Lower lobe of right lung (tissue), 2 donors: ENCODE results near the gene CORO7. TPM values are rescaled to one million over a fixed set of nuclear protein-coding genes. Genes with fewer than 3 reads are reported as not detected.

Experiments
- ATAC-seq, 2 donors: fragments of 200-7000 bp; cut with Tn5 transposase; one replicate each; pipeline ENCODE4 v1.9.1; 2020 to 2022; ENCODE audit warnings: mild to moderate bottlenecking in 2 of 2, moderate library complexity in 2 of 2
- DNase-seq: peaks from one replicate; pipeline ENCODE4 v3.0.0-alpha.2; 2020
- H3K27ac ChIP-seq: fragments of 200-600 bp; one replicate; pipeline ENCODE4 v1.8.0; 2022
- H3K27me3 ChIP-seq: fragments of 200-600 bp; one replicate; pipeline ENCODE4 v1.8.0; 2022; ENCODE audit warnings: low read depth
- H3K36me3 ChIP-seq: fragments of 200-600 bp; one replicate; pipeline ENCODE4 v1.8.0; 2022; ENCODE audit warnings: mild to moderate bottlenecking
- H3K4me1 ChIP-seq: fragments of 200-600 bp; one replicate; pipeline ENCODE4 v1.8.0; 2022
- H3K4me3 ChIP-seq: fragments of 200-600 bp; one replicate; pipeline ENCODE4 v1.8.0; 2022; ENCODE audit warnings: mild to moderate bottlenecking
- H3K9me3 ChIP-seq: fragments of 200-600 bp; one replicate; pipeline ENCODE4 v1.8.0; 2022
- CTCF ChIP-seq: fragments of 200-600 bp; IDR thresholded peaks from one replicate; pipeline ENCODE4 v1.8.0; 2022; ENCODE audit warnings: antibody characterized with exemption, mild to moderate bottlenecking
- intact Hi-C: fragments of 100-400 bp; cut with DNase I; formaldehyde crosslinking; loops from one replicate; pipeline ENCODE4 v1.11.0; 2022
- total RNA-seq: library from RNA; stranded (reverse); fragmentation: NEBNext Ultra II Directional; extraction: Animal tissue kit (Norgen Biotek cat#: 25700); gene quantifications from one replicate; pipeline ENCODE4 v1.2.1, GENCODE V29; 2021
- donor health status: DM: no; HTN: yes; CAD: no; lungs with severe emphysema.

The CORO7 gene
- total RNA-seq, 1 donor from 2014 or later, result 58.5 TPM

DNA sequence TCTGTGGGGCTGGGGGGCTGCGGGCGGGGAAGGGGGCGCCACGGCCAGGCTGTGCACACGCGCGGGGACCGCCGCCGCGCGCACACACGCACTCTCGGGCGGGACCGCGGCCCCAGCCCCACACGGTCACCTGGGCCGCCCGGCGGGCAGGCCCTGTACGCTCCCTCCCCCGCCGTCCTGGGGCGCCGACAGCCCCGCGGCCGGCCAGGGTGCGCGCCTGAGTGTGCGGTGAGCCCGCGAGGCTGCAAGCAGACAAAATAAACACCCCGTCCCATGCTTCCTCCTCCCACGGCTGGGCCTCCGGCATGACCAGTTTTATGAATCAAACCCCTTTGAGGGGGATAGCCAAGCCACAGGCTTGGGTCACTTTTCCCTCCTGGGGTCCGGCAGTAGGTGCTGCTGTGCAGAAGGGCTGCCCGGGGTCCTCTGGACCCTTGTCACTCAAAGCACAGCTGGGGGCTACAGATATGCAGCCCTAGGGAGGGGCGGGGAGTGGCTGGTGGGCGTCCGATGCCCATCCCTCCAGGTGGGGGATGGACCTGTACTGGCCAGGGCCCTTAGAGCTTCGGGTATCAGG, 44.3 kb downstream of the CORO7 start:
- Histone ChIP-seq H3K4me3 (peak overlapping the region; percentile 74), H3K9me3 (no peaks in the 10 kb centered on the region), H3K27ac (peak overlapping the region; percentile 77), H3K27me3 (no peaks in the 10 kb centered on the region), H3K36me3 (no peaks in the 10 kb centered on the region), H3K4me1 (peaks cover 78% of the 10 kb centered on the region)
- intact Hi-C loops, result no loop called here
- TF ChIP-seq CTCF, result no peak
- ATAC-seq (peak; percentile 3 to 6), DNase-seq (no peak)

DNA sequence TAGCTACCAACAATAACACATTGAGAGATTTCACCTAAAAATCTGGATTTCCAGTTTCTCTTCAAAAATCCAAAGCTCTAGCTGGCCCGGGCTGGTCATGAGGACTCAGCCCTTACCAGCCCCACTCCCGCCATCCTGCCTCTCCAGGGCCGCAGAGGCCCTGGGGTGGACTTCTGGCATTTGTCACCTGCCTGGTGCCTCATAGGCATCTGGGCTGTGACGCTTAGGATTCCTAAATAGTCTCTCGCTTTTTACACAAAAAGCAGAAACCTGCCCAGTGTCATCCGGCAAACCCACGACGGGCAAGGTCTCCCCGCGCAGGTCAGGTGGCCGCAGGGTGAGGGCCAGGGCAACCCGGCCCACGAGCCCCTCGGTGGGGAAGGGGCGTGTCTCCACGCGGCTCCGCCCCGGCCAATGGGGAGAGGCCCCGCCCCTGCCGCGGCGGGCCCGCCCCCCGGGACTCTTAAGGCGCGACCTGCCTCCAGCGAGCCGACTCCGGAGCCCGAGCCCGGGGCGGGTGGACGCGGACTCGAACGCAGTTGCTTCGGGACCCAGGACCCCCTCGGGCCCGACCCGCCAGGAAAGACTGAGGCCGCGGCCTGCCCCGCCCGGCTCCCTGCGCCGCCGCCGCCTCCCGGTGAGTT, 44.9 kb downstream of the CORO7 start, which contains the start of gene VASN:
Gene VASN, plus strand, starts transcription at position 492 of the 644 bp plus-strand sequence. CDS start 9,030 bp downstream, outside the sequence.
- ATAC-seq (peak; percentile 78 to 81), DNase-seq (peak; percentile 85)
- Histone ChIP-seq H3K36me3 (no peaks in the 10 kb centered on the region), H3K27ac (peak within 1 kb of the TSS; percentile 77), H3K4me3 (peak within 1 kb of the TSS; percentile 74), H3K4me1 (peaks cover 72% of the 10 kb centered on the region), H3K9me3 (no peaks in the 10 kb centered on the region), H3K27me3 (no peaks in the 10 kb centered on the region)
- no peak for TF ChIP-seq CTCF
- intact Hi-C loops, result no loop called here

- DNase-seq (peak; percentile 69), ATAC-seq (peak; percentile 22 to 51)
- Histone ChIP-seq H3K9me3 (no peaks in the 10 kb centered on the region), H3K4me3 (no peak overlapping the region), H3K27me3 (no peaks in the 10 kb centered on the region), H3K36me3 (no peaks in the 10 kb centered on the region), H3K27ac (peak overlapping the region; percentile 77), H3K4me1 (peaks cover 65% of the 10 kb centered on the region)
- no peak for TF ChIP-seq CTCF
- intact Hi-C loops, result no loop called here
Observed at GRCh38 chr16:4370570-4371356, 45.6 kb downstream of the CORO7 start.

- DNase-seq (no peak), ATAC-seq (no peak)
- TF ChIP-seq CTCF, result no peak
- peak overlapping the region; percentile 77 for H3K27ac ChIP-seq
- H3K27me3 ChIP-seq, result no peaks in the 10 kb centered on the region
- intact Hi-C loops, result no loop called here
- no peak overlapping the region for H3K4me3 ChIP-seq
- H3K4me1 ChIP-seq, result peaks cover 59% of the 10 kb centered on the region
- H3K36me3 ChIP-seq, result peaks cover 5% of the 10 kb centered on the region
- no peaks in the 10 kb centered on the region for H3K9me3 ChIP-seq
Observed at GRCh38 chr16:4370151-4370550, 46.2 kb downstream of the CORO7 start.

DNA sequence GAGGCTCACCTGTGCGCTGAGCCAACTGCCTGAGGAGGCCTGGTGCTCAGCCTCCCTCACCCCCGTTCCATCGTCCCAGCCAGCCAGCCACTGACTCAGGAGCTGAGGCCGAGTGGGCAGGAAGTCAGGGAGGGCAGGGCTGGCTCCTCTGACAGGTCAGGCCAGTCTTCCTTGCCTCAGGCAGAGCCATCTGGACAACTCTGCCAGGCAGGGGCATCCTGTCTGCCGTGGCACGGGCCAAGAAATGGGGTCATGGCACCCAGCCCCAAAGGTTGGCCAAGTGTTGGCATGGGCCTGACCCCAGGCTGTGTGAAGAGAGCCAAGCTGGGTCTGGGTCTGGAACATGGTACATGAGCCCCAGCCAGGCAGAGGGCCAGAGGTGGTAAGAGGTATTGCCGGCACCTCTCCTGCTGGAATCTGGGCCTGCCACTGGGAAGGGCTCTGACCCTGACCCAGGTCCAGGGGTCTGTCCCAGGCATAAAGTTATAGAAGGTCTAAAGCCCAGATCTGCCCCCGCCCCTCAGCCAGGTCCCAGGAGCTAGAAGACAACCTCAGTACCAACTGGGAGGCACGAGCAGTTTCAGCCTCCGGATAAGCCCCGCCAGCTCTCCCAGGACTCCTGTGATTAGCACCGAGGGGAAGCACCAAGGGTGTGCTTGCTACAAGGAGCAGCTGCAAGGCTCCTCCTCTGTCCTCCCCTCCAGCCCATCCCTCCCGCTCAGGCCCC, 47.2 kb downstream of the CORO7 start:
- Histone ChIP-seq H3K36me3 (peaks cover 15% of the 10 kb centered on the region), H3K4me3 (no peak overlapping the region), H3K27ac (peak overlapping the region; percentile 46), H3K27me3 (no peaks in the 10 kb centered on the region), H3K4me1 (peaks cover 49% of the 10 kb centered on the region), H3K9me3 (no peaks in the 10 kb centered on the region)
- no peak for DNase-seq
- no peak for ATAC-seq
- no peak for TF ChIP-seq CTCF
- intact Hi-C loops, result no loop called here
